ENCODE results near the gene MEIS2.

The MEIS2 gene

DNA sequence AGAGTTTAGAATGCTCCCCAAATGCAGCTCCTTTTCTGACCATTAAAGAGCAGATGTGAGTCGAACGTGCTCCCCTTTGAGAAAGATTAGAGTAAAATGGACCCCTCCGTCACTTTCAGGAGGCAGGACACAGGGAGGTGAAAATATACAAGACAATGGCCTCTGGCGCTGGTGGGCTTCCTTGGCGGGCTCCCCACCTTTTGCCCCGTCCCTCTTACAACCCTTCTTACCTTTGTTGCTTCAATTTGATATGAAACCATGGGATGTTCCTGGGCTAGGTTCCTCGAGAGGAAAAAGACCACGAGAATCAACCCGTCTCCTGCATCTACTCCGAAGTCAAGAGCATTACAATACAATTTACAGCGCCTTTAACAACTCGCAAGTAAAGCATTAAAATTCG lies 214.2 kb downstream of the MEIS2 start:
- no peak for DNase-seq

DNA sequence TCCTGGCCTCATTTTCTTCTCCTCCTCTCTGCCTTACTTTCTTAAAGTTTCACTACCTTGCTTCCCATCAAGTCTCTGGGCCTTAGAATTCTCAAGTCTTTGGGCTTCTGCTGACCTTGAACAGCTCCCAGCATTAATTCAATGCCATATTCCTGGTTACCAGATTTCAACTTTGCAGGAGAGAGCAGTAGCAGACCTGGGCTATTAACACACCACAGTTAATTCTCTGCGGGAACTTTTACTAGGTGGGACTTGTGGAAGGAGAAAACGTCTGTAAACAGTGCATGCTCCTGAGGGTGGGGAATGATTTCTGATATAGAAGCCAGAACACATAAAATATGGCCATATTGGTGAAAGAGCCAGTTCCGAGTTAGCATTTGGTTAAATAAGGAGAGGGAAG lies 214.6 kb downstream of the MEIS2 start:
- no peak for DNase-seq

DNA sequence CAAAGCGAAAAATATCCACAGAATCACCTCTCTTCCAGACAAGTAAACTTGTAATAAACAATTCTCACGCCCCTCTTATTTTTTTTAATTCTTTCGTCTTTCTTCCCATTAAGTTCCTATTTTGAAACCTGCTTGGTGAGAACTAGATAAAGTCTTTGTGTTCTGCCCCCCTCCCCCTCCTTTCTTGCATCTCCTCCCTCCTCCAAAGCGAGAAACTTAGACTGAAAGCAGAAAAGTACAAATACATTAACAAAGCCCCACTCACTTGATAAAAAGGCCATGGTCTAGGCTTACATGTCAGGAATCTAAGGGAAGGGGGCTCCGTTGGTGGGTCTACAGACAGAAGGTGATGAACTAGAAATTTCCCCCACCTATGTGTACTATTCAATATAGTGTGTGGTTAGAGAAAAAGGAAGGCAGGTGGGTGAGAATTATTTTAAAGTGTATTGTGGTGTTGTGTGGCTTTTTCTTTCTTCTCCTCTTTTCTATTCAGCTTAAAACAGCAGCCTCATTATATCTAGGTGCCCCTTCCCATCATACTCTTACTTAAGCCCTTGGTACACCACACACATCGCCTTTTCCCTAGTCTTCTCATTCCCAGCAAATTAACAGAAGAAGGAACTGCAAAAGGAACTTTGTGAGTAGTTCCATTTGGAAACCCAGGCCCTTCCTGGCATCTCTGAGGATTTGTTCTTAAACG lies 215.3 kb downstream of the MEIS2 start:
- DNase-seq, result no peak

DNA sequence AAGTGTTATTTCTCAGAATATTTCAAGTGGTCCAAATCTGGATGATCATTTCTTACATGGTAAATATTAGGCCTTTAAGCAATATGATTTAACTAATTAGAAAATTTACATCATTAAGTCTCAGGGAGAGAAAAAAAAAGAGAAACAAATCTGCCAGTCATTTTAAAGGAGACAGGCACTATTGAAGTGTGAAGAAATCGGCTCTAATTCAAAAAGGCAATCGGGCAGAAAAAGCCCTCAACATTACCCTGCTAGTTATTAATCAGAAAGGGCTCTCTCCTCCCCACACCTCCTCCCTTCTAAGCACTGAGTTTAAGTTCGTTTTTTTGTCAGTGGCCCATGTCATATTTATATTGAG lies 215.9 kb downstream of the MEIS2 start:
- DNase-seq, result no peak

DNA sequence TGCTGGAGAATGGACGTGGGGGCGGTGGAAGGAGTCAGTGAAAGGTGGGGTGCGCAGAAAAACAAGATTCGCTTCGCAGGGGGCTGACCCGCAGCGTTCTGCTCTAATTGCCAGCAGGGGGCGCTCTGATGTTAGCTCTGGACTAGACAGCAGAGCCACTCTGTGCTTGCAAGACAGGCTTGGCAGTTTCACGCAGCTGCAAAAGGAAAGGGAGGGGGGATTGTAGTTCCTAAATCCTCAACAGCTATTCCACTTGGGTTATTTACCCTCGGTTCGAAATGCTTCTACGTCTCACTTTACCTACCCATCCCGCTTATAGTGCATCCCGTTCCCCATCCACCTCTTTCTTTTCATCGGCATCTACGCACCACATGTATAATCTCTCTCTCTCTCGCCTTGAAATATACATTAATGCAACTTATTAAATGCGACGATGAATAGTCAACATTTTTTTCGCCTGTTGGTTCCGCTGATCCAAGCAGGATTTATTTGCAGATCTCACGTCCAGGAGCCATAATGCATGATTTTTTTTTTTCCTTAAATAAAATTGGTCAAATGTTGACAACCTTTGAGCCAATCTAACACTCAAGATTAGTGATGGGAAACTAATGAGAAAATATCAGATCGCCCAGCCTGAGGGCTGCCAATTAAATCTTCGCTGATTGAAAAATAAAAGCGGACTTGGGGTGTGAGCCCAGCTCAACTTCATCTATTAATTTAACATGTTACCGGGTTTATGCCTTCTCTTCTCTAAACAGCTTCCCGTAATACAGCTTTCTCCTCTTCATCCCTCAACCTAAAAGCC lies 216.4 kb downstream of the MEIS2 start:
- DNase-seq, result peak; percentile 24 to 33

DNA sequence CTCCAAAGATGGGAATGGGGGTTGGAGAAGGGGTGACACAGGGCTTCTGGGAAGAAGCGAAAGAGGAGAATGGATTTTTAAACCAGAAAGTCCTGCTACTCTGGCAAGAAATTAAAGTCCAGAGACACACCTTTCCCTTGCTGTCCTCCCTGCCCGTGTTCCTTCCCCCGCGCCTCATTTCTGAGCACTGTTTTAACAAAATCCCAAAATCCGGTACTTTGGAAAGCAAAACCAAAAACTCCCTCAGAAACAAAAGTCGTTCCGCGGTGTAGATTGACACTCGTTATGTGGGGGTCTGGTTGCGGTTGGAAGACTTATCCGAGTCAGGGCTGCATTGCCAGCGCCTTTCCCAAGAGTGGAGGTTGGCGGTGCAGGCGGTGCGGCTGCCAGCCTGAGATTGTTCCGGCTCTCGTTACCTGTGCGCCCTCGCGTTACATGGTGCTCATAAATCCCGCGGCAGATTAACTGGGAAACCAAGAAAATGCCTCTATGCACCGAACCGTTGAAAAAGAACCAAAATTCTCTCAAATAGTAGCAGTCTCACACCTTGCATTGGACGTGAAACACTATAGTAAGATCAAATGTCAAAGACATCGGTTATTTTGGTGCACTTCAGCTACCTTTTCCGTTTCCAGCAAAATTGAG lies 217.7 kb downstream of the MEIS2 start:
- no peak for DNase-seq

DNA sequence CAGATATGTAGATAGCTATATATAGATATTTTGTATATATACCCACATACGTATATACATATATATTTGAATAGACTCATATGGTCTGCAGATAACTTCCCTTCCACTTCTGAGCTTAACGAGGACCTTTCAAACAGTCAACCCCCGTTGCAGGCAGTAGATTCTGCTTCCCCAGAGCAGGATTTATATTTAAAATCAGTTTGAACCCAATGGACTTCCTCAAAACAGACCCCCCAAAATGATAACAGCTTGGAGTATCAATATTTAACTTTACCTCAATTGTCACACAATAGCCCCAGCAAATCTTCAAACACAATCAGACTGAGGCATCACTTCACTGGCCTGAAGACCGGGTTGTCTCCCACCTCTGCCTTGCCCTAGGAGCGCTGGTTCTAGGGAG lies 218.3 kb downstream of the MEIS2 start:
- no peak for DNase-seq

DNA sequence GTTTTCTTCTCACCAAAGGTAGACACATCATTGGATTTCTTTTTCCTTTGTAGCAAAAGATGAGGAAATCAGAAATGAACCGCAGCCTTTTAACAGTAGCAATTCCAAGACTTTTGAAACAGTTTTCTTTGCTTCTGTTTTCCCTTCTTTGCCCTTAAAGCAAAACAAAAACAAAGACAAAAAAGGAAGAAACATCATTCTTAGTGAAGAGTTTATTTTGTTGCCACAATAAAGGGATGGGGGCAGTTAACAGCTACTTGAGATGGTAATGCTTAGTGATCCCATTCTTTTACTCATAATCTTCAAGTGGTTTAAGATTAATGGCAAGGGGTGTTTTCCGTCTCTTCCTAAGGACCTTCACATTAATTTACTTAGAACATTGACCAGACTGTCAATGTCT lies 218.8 kb downstream of the MEIS2 start:
- no peak for DNase-seq

DNA sequence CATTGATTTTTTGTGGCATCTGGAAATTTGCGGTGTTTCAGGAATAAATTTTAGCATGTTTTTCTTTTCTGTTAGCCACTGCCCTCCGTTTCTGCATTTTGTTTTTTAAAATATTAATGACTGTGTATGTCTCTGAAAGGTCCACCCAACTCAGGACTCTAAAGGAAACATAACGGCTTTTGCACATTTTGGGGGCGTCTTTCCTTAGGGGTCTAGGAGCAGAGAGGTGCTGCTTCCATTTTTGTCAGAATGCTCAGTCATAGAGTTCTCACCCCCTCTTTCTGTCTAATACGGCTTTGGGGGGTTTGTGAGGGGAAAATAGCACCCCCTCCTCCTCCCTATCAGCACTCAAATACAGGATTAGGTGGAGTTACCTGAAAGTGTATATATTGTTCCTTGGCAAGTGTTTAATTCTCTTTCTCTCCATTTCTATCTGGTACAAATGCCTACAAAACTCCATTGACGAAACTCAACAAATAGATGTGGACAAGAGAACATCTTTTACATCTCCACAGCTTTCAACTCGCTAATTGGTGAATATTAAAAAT lies 219.4 kb downstream of the MEIS2 start:
- DNase-seq, result no peak

DNA sequence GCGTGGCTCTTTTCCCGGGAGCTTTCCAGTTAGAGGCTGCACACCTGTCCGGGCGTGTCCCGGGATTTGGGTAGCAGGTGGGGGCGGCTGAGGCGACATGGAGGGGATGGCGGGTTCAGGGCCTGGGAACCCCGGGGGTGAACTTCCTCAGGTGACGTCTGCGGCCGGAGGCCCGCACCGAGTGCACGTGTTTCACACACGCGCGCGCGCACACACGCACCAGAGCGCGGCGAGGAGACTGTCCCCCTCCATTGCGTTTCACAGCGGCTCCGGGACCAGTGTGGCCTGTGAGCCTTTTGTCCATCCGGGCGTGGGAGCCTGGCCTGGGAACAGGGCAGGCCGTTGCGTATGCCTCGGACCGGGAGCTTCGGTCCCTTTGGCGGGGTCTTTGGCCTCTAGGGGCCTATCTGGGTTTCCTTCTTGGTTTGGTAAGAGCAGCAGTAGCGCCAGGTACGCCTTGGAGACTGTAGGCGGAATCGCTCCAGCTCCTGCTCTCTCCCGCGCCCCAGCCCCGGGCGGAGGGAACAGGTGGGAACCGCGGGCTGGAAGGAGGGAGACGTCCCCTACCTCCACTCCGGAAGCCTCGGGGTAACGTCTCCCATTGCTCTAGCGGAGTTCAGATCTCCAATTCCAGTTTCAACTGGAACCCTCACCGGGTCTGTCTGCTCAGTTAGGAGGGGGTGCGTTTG lies 220.0 kb downstream of the MEIS2 start:
- DNase-seq, result no peak

DNA sequence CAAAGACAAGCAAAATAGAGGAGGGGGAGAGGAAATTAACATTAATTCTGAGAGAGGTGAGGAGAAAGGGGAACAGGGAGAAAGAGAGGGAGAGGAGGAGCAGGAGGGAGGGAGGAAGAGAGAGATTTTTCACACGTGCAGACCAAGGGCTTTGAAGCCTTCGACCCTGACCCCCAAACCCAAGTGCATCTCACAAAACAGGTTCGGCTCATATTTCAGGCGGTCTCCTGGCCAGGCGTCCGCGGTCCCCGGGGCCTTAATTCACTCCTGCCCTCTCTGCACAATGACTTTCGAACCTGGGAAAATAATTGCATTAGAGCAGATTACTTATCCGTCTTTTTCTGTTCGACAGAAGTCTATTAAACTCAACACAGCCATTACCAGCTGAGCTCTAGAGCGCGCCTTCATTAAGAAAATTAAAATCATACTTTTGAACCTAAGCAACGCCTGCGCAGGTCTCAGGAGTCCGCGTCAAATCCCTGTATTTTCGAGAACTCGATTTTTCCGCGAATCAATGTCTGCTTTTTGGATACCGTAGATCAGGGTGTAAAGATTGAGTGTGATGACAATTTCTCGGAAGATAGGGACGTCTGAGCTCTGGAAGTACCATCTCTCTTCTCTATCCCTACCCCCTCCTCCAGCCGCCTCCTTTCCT lies 220.7 kb downstream of the MEIS2 start:
- DNase-seq, result no peak

DNA sequence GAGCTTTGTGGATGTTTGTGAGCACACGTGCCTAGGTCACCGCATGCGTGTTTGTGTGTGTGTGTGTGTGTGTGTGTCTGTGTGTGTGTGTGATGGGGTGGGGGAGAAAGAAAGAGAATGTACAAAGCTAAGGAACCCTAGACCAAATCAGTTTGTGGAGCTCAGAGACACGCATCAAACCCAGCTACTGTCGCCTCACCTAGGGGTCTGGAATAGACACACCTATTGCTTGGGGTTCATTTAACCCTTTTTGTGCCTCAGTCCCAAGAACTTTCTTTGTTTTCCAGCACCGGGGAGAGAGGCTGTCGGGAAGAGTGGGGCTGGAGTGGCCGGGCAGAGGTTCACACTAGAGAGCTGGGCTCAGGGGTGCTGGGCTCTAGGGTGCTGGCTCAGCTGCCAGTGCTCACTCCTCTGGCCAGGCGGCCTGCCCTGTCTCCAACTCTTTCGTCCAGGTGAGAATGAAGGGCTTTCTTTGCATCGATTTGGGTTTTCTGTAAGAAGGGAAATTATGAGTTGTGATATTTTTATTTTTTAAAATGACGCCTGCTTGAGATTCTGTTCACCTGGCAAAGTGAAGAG lies 221.6 kb downstream of the MEIS2 start:
- no peak for DNase-seq

DNA sequence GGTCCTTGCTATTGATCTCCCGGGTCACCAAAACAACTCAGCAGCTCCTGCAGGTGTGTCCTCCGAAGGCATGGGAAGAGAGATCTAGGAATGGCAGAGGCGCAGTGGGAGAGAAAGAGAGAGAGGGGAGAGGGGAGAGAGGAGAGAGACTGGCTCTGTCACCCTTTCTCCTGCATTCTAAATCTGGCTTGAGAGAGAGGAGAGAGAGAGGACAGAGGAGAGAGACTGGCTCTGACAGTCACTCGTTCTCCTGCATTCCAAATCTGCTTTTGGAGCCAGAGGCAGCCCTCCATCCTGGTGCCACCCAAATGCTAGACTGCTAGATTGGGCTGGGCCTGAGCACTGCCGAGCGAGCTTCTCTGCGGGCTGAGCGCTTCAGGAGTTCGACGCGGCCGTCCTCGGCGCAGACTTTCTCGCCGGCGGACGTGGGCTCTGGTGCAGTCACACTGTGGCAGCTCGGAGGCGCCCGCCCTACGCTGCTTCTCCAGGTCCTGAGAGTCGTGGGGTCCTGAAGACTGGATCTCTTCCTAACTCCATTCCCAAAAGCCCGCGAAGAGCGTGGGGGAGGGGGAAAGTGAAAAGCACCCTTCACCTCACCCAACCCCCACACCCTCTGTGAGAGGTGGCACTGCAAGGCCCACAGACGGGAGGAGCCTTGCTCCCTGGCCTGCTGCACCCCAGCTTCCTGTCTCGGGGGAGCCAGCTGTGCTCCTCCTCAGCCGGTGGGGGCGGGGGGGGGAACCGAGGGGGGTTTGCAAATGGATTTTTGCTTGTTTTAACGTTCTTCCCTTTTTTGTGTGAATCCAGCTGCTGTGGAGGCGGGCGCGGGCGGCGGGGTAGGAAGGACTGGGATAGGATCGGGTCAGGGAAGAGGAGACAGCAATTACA lies 222.3 kb downstream of the MEIS2 start:
- no peak for DNase-seq

DNA sequence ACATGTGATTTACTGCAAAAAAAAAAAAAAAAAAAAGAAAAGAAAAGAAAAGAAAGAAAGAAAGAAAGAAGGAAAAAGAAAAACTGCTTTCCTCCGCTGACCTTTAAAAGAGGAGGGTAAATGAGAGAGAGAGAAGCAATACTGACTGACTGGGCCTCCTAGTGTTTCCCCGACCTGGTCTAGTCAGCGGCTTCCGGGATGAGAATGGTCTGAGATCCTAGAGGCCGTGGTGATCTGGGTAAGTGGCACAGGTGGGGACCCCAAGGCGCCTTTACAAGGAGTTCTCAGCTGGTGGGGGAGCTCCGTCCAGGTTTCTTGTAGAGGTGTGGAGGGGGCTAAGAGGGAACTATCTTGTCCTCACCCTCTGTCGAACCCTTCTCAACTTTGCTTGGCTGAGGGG lies 223.1 kb downstream of the MEIS2 start:
- no peak for DNase-seq

DNA sequence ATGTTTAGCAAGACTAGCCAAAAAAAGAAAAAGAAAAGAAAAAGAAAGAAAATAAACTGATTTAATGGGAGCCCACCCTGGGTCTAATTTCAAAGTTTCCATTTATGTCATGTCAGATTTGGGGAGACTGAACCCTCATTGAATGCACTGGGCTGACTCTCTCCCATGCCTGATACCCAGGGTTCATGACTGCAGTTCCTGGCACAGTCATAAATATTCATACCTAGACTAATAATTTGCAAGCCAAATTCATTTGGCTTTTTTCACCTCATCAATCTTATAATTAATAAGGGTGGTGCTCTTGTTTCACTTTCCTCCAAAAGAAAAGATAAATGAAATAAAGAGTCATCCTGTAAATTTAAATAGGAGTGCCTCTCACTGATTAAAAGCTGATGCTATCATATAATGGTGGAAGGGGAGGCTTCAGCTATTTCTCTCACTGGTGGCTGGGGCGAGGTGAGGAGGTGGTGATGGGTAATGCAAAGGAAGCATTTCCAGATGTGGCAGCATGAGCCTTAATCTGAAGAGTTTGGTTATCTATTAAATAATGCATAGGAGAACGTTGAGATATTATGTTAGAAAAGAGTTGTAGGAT lies 224.5 kb downstream of the MEIS2 start:
- no peak for DNase-seq

DNA sequence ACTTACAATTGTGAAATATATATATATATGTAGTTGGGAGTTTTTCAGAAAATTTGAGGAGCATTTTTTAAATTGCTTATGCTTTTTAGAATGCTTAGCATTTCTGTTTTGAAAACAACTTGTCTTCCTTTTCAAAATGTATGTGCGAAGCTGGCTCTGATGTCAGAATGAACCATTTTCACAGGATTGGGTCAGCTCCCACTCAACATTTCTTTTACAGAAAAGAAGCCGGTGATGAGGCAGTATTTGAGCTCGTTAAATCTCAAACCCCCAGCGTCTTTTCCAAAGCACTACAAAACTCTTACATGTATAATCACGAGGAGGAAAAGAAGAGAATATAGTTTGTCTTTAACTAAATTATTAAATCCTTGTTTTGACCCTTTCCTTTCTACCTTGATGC lies 225.4 kb downstream of the MEIS2 start:
- no peak for DNase-seq

DNA sequence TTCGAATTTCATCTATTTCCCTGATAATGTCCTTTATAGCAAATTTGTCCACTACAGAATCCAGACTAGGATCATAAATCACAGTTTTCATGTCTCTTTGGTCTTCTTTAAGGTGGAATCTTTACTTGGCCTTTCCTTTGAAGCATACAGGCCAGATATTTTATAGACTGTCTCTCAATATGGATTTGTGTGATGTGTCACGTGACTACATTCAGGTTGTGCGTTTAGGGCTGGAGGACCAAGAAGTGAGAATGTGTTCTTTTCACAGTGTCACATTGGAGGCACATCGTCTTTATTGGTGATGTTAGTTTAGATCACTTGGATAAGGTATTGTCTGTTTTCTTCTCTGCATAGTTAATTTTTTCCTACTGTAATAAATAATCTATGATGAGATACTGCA lies 232.9 kb downstream of the MEIS2 start:
- DNase-seq, result no peak

DNA sequence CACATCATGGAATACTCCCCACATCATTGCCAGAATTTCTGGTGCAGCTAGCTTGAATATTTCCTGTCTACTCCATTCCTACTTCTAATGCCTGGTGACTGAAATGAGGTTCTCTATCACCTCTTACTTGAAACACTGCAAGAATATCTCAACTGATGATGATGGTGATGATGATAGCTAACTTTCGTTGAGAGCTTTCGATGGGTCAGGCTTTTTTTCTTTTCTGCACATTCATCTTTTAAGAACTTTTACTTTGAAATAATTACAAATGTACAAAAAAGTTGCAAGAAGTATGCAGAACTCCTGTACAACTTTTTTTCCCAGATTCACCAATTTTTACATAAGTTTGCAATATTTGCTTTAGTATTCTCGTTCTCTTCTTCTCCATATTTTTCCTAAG lies 233.5 kb downstream of the MEIS2 start:
- DNase-seq, result no peak

DNA sequence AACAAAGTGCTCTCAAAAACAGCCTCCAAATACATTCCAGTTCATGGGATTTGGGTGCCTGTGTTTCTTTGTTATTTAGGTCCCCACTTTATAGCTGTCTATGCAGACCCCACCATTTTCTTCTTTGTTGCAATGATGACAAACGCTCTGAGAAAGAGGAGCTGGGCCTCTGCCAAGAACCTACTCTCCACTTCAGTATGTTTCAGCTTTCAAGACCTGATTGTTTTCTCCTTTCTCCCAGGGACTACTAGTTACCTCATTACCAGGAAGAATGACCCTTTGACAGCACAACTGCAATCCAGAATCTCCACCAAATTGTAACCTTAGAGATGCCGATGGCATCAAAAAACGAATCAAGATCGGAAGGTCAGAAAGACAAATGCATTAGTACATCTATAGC lies 236.8 kb downstream of the MEIS2 start:
- DNase-seq, result no peak

DNA sequence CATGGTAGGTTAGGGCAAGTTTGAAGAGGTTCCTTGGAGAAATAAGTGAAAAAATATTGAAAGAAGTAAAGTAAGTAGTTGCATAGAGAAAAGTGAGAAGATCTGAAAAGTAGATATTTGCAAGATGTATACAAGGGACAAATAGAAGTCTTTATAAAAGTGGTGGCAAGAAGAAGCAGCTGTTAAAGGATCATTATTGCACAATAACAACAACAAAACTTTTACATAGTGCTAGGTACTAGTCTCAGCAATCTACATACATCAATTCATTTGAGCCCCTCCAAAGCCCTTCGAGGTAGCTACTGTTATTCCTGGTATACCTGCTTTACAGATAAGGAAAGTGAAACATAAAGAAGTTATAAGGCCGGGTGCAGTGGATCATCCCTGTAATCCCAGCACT lies 239.6 kb downstream of the MEIS2 start:
- no peak for DNase-seq

DNA sequence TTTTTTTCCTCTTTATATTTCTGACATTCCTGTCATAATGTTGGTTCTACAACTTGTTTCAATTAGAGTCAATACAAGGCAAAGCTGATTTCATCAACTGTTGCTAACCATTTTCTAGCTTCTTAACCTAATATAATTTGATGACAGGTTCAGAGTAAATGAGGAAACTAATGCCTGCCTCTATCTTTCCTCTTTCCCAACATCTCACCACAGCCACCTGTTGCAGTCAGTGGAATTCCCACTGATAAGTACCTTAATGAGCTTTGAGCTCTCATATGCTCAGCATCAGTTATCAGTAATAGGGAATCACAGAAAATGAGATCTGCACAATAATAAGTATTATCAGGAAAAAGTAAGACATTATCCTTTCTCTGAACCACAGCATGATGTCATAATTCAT lies 241.9 kb downstream of the MEIS2 start:
- no peak for DNase-seq
